GM12875 (cell line): Measurements from ENCODE around the gene KCNN4.
"Not testable (repeated sequence)": the region's sequence is repeated elsewhere in the genome, so short reads cannot be mapped to it uniquely, and the experiment has no call there.

ENCODE experiments used
- H3K4me3 ChIP-seq: one replicate; pipeline ENCODE4 v1.5.1; 2011; ENCODE audit warnings: low read depth, low read length, control low read depth
- CTCF ChIP-seq: IDR thresholded peaks from 2 replicates; pipeline ENCODE4 v1.5.1; 2011; ENCODE audit warnings: low read depth, mild to moderate bottlenecking, control low read depth, inconsistent platforms, low read length, moderate library complexity, borderline replicate concordance; ENCODE audit not compliant: insufficient read depth

The KCNN4 gene

GRCh38 chr19:43778651-43779050 lies 2.1 kb downstream of the KCNN4 start:
- TF ChIP-seq CTCF = no peak
- peak overlapping the region; percentile 84 for H3K4me3 ChIP-seq

GRCh38 chr19:43777163-43777695 lies 3.5 kb downstream of the KCNN4 start:
- H3K4me3 ChIP-seq = peak overlapping the region; percentile 34
- no peak for TF ChIP-seq CTCF

- H3K4me3 ChIP-seq = peak overlapping the region; percentile 34
- no peak for TF ChIP-seq CTCF
These were observed 4.5 kb downstream of the KCNN4 start for GRCh38 chr19:43776286-43776685.

- no peak overlapping the region for H3K4me3 ChIP-seq
- no peak for TF ChIP-seq CTCF
These were observed 5.4 kb downstream of the KCNN4 start for GRCh38 chr19:43775299-43775890.

- H3K4me3 ChIP-seq = not testable (repeated sequence)
These were observed 5.9 kb downstream of the KCNN4 start for GRCh38 chr19:43774940-43775258.

- no peak overlapping the region for H3K4me3 ChIP-seq
- no peak for TF ChIP-seq CTCF
These were observed 6.5 kb downstream of the KCNN4 start for GRCh38 chr19:43774103-43774939.

- H3K4me3 ChIP-seq = no peak overlapping the region
- no peak for TF ChIP-seq CTCF
These were observed 7.1 kb downstream of the KCNN4 start for GRCh38 chr19:43773725-43774102.

GRCh38 chr19:43769256-43769655 lies 11.5 kb downstream of the KCNN4 start:
- no peak for TF ChIP-seq CTCF
- H3K4me3 ChIP-seq = no peak overlapping the region
